ENCODE data around the gene HVCN1. TPM values are rescaled to one million over a fixed set of nuclear protein-coding genes. Genes with fewer than 3 reads are reported as not detected.
A peak's percentile ranks its signal among the peaks of the same experiment; 100 is the strongest.
"Not testable (repeated sequence)": the region's sequence is repeated elsewhere in the genome, so short reads cannot be mapped to it uniquely, and the experiment has no call there.

Gene HVCN1
- total RNA-seq, 2 donors from 2014 or later: 8.8 to 9.5 TPM

DNA sequence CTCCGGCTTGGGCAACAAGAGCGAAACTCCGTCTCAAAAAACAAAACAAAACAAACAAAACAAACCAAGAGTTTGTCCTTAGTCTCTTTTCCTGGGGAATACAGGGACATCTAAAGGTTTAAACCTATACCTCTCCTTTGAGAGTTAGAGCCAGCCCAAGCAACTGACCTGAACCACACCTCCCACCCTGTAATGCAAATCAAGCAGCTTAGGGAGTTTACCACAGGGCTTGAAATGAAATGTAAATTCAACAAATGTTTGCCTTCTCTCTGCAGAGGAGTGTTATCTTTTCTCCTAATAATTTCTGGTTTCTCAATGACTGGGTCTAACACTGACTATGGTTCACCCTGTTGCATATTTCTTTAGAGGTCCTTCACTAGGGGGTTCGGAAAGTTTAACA lies 37.1 kb upstream of the HVCN1 start:
- H3K27ac Mint-ChIP-seq: peak overlapping the region; percentile 14
- H3K27ac ChIP-seq (ENCODE audit: low read depth, low read length): no peak overlapping the region
- H3K36me3 ChIP-seq (ENCODE audit: control insufficient read depth, insufficient read depth, low read length): peaks cover 94% of the 10 kb centered on the region
- H3K27me3 Mint-ChIP-seq (ENCODE audit: insufficient read depth): no peaks in the 10 kb centered on the region
- H3K36me3 Mint-ChIP-seq (ENCODE audit: low read depth): peaks cover 82% of the 10 kb centered on the region
- no peak overlapping the region for H3K4me3 ChIP-seq (ENCODE audit: low read length)
- H3K9ac ChIP-seq (ENCODE audit: extremely low read depth, low read length, poor library complexity, severe bottlenecking): no peak overlapping the region
- WGBS, 2 experiments (ENCODE audit: insufficient coverage in 1 of 2, insufficient read length in 1 of 2): 98 to 100% methylated on average over 3 to 4 of the region's 4 CpGs
- DNase-seq: peak; percentile 17
- H3K4me1 Mint-ChIP-seq: peaks cover 16% of the 10 kb centered on the region
- TF ChIP-seq, protein P1, sequence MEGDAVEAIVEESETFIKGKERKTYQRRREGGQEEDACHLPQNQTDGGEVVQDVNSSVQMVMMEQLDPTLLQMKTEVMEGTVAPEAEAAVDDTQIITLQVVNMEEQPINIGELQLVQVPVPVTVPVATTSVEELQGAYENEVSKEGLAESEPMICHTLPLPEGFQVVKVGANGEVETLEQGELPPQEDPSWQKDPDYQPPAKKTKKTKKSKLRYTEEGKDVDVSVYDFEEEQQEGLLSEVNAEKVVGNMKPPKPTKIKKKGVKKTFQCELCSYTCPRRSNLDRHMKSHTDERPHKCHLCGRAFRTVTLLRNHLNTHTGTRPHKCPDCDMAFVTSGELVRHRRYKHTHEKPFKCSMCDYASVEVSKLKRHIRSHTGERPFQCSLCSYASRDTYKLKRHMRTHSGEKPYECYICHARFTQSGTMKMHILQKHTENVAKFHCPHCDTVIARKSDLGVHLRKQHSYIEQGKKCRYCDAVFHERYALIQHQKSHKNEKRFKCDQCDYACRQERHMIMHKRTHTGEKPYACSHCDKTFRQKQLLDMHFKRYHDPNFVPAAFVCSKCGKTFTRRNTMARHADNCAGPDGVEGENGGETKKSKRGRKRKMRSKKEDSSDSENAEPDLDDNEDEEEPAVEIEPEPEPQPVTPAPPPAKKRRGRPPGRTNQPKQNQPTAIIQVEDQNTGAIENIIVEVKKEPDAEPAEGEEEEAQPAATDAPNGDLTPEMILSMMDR (conservative IDR thresholded peaks at IDR 0.05): no peak
- H3K9me3 Mint-ChIP-seq: no peaks in the 10 kb centered on the region
- no peaks in the 10 kb centered on the region for H3K9me3 ChIP-seq (ENCODE audit: control insufficient read depth, low read length)
- H3K4me3 Mint-ChIP-seq: no peak overlapping the region
- H3K27me3 ChIP-seq (ENCODE audit: control insufficient read depth, insufficient read depth, low read length, poor library complexity, severe bottlenecking): no peaks in the 10 kb centered on the region
- no peaks in the 10 kb centered on the region for H3K4me1 ChIP-seq (ENCODE audit: control insufficient read depth, insufficient read depth, low read length)

DNA sequence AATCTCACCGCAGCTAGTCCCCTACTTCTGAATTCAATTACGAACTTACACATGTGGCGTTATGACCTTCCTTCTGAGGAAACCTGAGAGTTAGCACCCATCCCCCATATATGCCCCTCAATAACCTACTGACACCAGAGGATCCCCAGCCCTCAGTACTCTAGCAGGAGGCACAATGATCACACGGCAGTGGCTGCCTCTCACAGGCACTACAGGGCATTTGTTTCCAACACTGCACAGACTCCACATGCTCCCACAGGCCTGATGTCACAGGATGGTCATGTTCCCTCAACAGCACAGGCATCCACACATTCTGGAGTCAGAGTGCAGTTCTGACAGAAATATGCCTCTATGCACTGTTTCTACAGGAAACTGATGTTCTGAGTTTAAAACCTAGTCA lies 36.4 kb upstream of the HVCN1 start:
- Histone ChIP-seq H3K27ac (ENCODE audit: low read depth, low read length) (no peak overlapping the region), H3K9ac (ENCODE audit: extremely low read depth, low read length, poor library complexity, severe bottlenecking) (no peak overlapping the region), H3K27me3 (ENCODE audit: control insufficient read depth, insufficient read depth, low read length, poor library complexity, severe bottlenecking) (no peaks in the 10 kb centered on the region), H3K36me3 (ENCODE audit: control insufficient read depth, insufficient read depth, low read length) (peaks cover 94% of the 10 kb centered on the region), H3K4me1 (ENCODE audit: control insufficient read depth, insufficient read depth, low read length) (no peaks in the 10 kb centered on the region), H3K4me3 (ENCODE audit: low read length) (no peak overlapping the region), H3K9me3 (ENCODE audit: control insufficient read depth, low read length) (no peaks in the 10 kb centered on the region)
- H3K36me3 Mint-ChIP-seq (ENCODE audit: low read depth): peaks cover 82% of the 10 kb centered on the region
- peaks cover 16% of the 10 kb centered on the region for H3K4me1 Mint-ChIP-seq
- no peak overlapping the region for H3K4me3 Mint-ChIP-seq
- WGBS, 2 experiments (ENCODE audit: insufficient coverage in 1 of 2, insufficient read length in 1 of 2): 94 to 96% methylated on average over 4 of the region's 4 CpGs
- DNase-seq: peak; percentile 38
- H3K27me3 Mint-ChIP-seq (ENCODE audit: insufficient read depth): no peaks in the 10 kb centered on the region
- H3K9me3 Mint-ChIP-seq: no peaks in the 10 kb centered on the region
- H3K27ac Mint-ChIP-seq: no peak overlapping the region
- TF ChIP-seq, protein P1 (conservative IDR thresholded peaks at IDR 0.05): no peak

DNA sequence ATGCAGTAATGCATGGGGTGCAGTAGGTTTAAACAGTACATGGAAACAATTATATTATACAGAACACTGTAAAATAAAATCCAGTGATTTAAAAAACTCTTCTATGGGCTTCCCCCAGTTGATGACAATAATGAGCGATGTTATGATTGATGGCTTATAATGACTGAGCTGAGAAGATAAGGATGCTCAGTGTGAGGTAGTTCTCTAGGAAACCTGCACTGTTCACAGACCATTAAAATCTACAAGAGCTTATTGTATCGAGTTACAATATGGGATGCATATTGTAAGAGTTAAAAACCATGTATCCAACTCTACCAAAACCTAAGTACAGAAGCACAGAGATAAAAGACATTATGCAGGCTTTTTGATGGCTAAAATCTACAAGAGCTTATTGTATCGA lies 34.0 kb upstream of the HVCN1 start:
- not testable (repeated sequence) for H3K27me3 ChIP-seq (ENCODE audit: control insufficient read depth, insufficient read depth, low read length, poor library complexity, severe bottlenecking); H3K9ac ChIP-seq (ENCODE audit: extremely low read depth, low read length, poor library complexity, severe bottlenecking); H3K4me3 ChIP-seq (ENCODE audit: low read length); H3K27ac ChIP-seq (ENCODE audit: low read depth, low read length); H3K4me3 Mint-ChIP-seq; H3K9me3 ChIP-seq (ENCODE audit: control insufficient read depth, low read length); H3K27ac Mint-ChIP-seq; DNase-seq; H3K9me3 Mint-ChIP-seq; H3K27me3 Mint-ChIP-seq (ENCODE audit: insufficient read depth); H3K4me1 ChIP-seq (ENCODE audit: control insufficient read depth, insufficient read depth, low read length)
- peaks cover 16% of the 10 kb centered on the region for H3K4me1 Mint-ChIP-seq
- H3K36me3 ChIP-seq (ENCODE audit: control insufficient read depth, insufficient read depth, low read length): peaks cover 97% of the 10 kb centered on the region
- 100% methylated on average over 1 of the region's 3 CpGs; no CpG with 5 or more reads in 1 of the 2 experiments for WGBS, 2 experiments (ENCODE audit: insufficient coverage in 1 of 2, insufficient read length in 1 of 2)
- peaks cover 84% of the 10 kb centered on the region for H3K36me3 Mint-ChIP-seq (ENCODE audit: low read depth)

DNA sequence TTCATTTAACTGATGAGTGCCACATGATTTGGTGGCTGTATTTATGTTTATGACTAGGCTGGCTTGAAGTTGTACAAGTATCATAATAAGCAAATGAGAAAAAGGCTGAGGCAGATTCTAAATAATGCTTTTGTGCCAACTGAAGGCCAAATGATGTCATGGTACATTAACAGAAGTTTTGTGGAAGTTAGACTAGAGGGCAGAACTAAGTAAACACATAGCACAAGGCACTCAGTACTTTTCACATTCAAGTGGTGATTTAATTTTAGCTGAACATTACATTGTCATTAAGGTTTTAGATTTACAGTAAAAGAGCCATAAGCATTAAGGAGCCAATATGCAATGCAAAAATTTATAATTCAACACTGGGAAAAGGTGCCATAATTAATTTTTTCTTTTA lies 32.7 kb upstream of the HVCN1 start:
- Histone ChIP-seq H3K27ac (ENCODE audit: low read depth, low read length) (no peak overlapping the region), H3K36me3 (ENCODE audit: control insufficient read depth, insufficient read depth, low read length) (peaks cover 96% of the 10 kb centered on the region), H3K4me3 (ENCODE audit: low read length) (no peak overlapping the region), H3K9me3 (ENCODE audit: control insufficient read depth, low read length) (no peaks in the 10 kb centered on the region), H3K4me1 (ENCODE audit: control insufficient read depth, insufficient read depth, low read length) (no peaks in the 10 kb centered on the region), H3K27me3 (ENCODE audit: control insufficient read depth, insufficient read depth, low read length, poor library complexity, severe bottlenecking) (no peaks in the 10 kb centered on the region), H3K9ac (ENCODE audit: extremely low read depth, low read length, poor library complexity, severe bottlenecking) (no peak overlapping the region)
- peaks cover 87% of the 10 kb centered on the region for H3K36me3 Mint-ChIP-seq (ENCODE audit: low read depth)
- H3K4me1 Mint-ChIP-seq: peaks cover 6% of the 10 kb centered on the region
- no peaks in the 10 kb centered on the region for H3K27me3 Mint-ChIP-seq (ENCODE audit: insufficient read depth)
- TF ChIP-seq, protein P1 (conservative IDR thresholded peaks at IDR 0.05): no peak
- H3K27ac Mint-ChIP-seq: no peak overlapping the region
- no peaks in the 10 kb centered on the region for H3K9me3 Mint-ChIP-seq
- DNase-seq: no peak
- H3K4me3 Mint-ChIP-seq: no peak overlapping the region
